GM12874 (cell line): ENCODE measurements around the gene C1D.

Experiments
- CTCF ChIP-seq: IDR thresholded peaks from 2 replicates; pipeline ENCODE4 v1.5.1; 2011; ENCODE audit warnings: low read depth, mild to moderate bottlenecking, control low read depth, low read length, moderate library complexity; ENCODE audit not compliant: insufficient read depth

Gene C1D

GRCh38 chr2:68043032-68043431 lies 19.8 kb downstream of the C1D start:
- no peak for TF ChIP-seq CTCF

- TF ChIP-seq CTCF, result no peak
These were observed 21.0 kb downstream of the C1D start for GRCh38 chr2:68041704-68042245.

- TF ChIP-seq CTCF, result no peak
These were observed 22.7 kb downstream of the C1D start for GRCh38 chr2:68040078-68040477.

- no peak for TF ChIP-seq CTCF
These were observed 23.5 kb downstream of the C1D start for GRCh38 chr2:68039317-68039716.

- no peak for TF ChIP-seq CTCF
These were observed 30.1 kb downstream of the C1D start for GRCh38 chr2:68032702-68033101.

GRCh38 chr2:68031542-68032160 lies 31.2 kb downstream of the C1D start:
- peak; percentile 16; the same call in 1 of the 2 replicates for TF ChIP-seq CTCF

GRCh38 chr2:68031043-68031442 lies 31.8 kb downstream of the C1D start:
- no peak for TF ChIP-seq CTCF
